ENCODE results near the gene REC114.

REC114 gene

GRCh38 chr15:73607843-73608242, 164.9 kb downstream of the REC114 start:
- no peak for DNase-seq

- no peak for DNase-seq
These were observed 165.5 kb downstream of the REC114 start for GRCh38 chr15:73608475-73608874.

GRCh38 chr15:73608941-73609340, 166.0 kb downstream of the REC114 start:
- no peak for DNase-seq

Data from central memory CD4-positive, alpha-beta T cell (primary cell).